Measurements from ENCODE around the gene SLC22A31. TPM values are rescaled to one million over a fixed set of nuclear protein-coding genes. Genes with fewer than 3 reads are reported as not detected.

SLC22A31 gene
- total RNA-seq, 1 experiment from 2014 or later = 0.47 TPM

GRCh38 chr16:89161763-89162713 lies 38.3 kb downstream of the SLC22A31 start:
- H3K27ac ChIP-seq (ENCODE audit: low read depth, low read length, poor library complexity, severe bottlenecking) = no peak overlapping the region
- no peaks in the 10 kb centered on the region for H3K9me3 ChIP-seq (ENCODE audit: low read depth, low read length, poor library complexity, severe bottlenecking)
- no peaks in the 10 kb centered on the region for H3K36me3 ChIP-seq (ENCODE audit: insufficient read depth, low read length, poor library complexity, severe bottlenecking)
- CTCF ChIA-PET = no interaction called here
- H3K4me1 ChIP-seq (ENCODE audit: insufficient read depth, low read length, poor library complexity, severe bottlenecking) = no peaks in the 10 kb centered on the region
- no TSS peak for BruUV-seq (replicated peaks)
- no peaks in the 10 kb centered on the region for H3K27me3 ChIP-seq (replicated peaks; ENCODE audit: insufficient read depth, low read depth, low read length, poor library complexity)
- TF ChIP-seq CTCF (conservative IDR thresholded peaks at IDR 0.05; ENCODE audit: low read depth, low read length) = no peak
- TF ChIP-seq EZH2 (IDR thresholded peaks at IDR 0.05; ENCODE audit: borderline replicate concordance, low read depth, low read length, poor library complexity, severe bottlenecking) = no peak
- no peak overlapping the region for H3K4me3 ChIP-seq (ENCODE audit: low read depth, low read length, poor library complexity, severe bottlenecking)
- intact Hi-C loops (cut with micrococcal nuclease; ENCODE audit: unreplicated experiment) = no loop called here
- DNase-seq (ENCODE audit: low spot score) = no peak
- POLR2A ChIA-PET (ENCODE audit: low non-redundant PET) = no interaction called here

GRCh38 chr16:89160977-89161701 lies 39.2 kb downstream of the SLC22A31 start:
- TF ChIP-seq CTCF (conservative IDR thresholded peaks at IDR 0.05; ENCODE audit: low read depth, low read length) = no peak
- no peak for TF ChIP-seq EZH2 (IDR thresholded peaks at IDR 0.05; ENCODE audit: borderline replicate concordance, low read depth, low read length, poor library complexity, severe bottlenecking)
- BruUV-seq (replicated peaks) = no TSS peak
- Histone ChIP-seq H3K36me3 (ENCODE audit: insufficient read depth, low read length, poor library complexity, severe bottlenecking) (no peaks in the 10 kb centered on the region), H3K27me3 (replicated peaks; ENCODE audit: insufficient read depth, low read depth, low read length, poor library complexity) (no peaks in the 10 kb centered on the region), H3K9me3 (ENCODE audit: low read depth, low read length, poor library complexity, severe bottlenecking) (no peaks in the 10 kb centered on the region), H3K4me3 (ENCODE audit: low read depth, low read length, poor library complexity, severe bottlenecking) (no peak overlapping the region), H3K4me1 (ENCODE audit: insufficient read depth, low read length, poor library complexity, severe bottlenecking) (no peaks in the 10 kb centered on the region), H3K27ac (ENCODE audit: low read depth, low read length, poor library complexity, severe bottlenecking) (no peak overlapping the region)
- ChIA-PET POLR2A (ENCODE audit: low non-redundant PET) (no interaction called here), CTCF (no interaction called here)
- intact Hi-C loops (cut with micrococcal nuclease; ENCODE audit: unreplicated experiment) = no loop called here
- no peak for DNase-seq (ENCODE audit: low spot score)

GRCh38 chr16:89159850-89160354 lies 40.4 kb downstream of the SLC22A31 start:
- no peak for TF ChIP-seq CTCF (conservative IDR thresholded peaks at IDR 0.05; ENCODE audit: low read depth, low read length)
- no peak for TF ChIP-seq EZH2 (IDR thresholded peaks at IDR 0.05; ENCODE audit: borderline replicate concordance, low read depth, low read length, poor library complexity, severe bottlenecking)
- no peaks in the 10 kb centered on the region for H3K9me3 ChIP-seq (ENCODE audit: low read depth, low read length, poor library complexity, severe bottlenecking)
- POLR2A ChIA-PET (ENCODE audit: low non-redundant PET) = no interaction called here
- no peaks in the 10 kb centered on the region for H3K27me3 ChIP-seq (replicated peaks; ENCODE audit: insufficient read depth, low read depth, low read length, poor library complexity)
- H3K4me1 ChIP-seq (ENCODE audit: insufficient read depth, low read length, poor library complexity, severe bottlenecking) = no peaks in the 10 kb centered on the region
- CTCF ChIA-PET = no interaction called here
- H3K4me3 ChIP-seq (ENCODE audit: low read depth, low read length, poor library complexity, severe bottlenecking) = no peak overlapping the region
- no peak overlapping the region for H3K27ac ChIP-seq (ENCODE audit: low read depth, low read length, poor library complexity, severe bottlenecking)
- no TSS peak for BruUV-seq (replicated peaks)
- no peak for DNase-seq (ENCODE audit: low spot score)
- H3K36me3 ChIP-seq (ENCODE audit: insufficient read depth, low read length, poor library complexity, severe bottlenecking) = no peaks in the 10 kb centered on the region
- intact Hi-C loops (cut with micrococcal nuclease; ENCODE audit: unreplicated experiment) = no loop called here

Measured in A673 (cell line).